K562 (cell line): ENCODE measurements around the gene POLR2A. TPM values are rescaled to one million over a fixed set of nuclear protein-coding genes. Genes with fewer than 3 reads are reported as not detected.
A peak's percentile ranks its signal among the peaks of the same experiment; 100 is the strongest.
"Not testable (repeated sequence)": the region's sequence is repeated elsewhere in the genome, so short reads cannot be mapped to it uniquely, and the experiment has no call there.

Source experiments
- ATAC-seq: fragments of 200-7000 bp; cut with Tn5 transposase; 3 replicates; pipeline ENCODE4 v1.9.1; 2020; ENCODE audit warnings: moderate library complexity
- BruUV-seq: library from RNA; stranded (reverse); fragments of 400-500 nt; replicated peaks from 2 replicates; lab custom pipeline; 2021; lab: Mats Ljungman, UMichigan
- CTCF ChIA-PET: fragments of 300-600 bp; formaldehyde crosslinking; extraction: SDS; loops from one replicate; lab custom pipeline; 2021; ENCODE audit warnings: low intra/inter-chr PET ratio; lab: Yijun Ruan, JAX
- POLR2A ChIA-PET: fragments of 300-600, 350-650 bp; sonication (Branson Sonifier 250); formaldehyde crosslinking; extraction: SDS; loops from one replicate; lab custom pipeline; 2021; ENCODE audit warnings: antibody characterized with exemption, inconsistent platforms; lab: Yijun Ruan, JAX
- DNase-seq, 4 experiments: peaks; one replicate each; pipeline versions ENCODE4 v3.0.0 to v3.0.0-alpha.2; 2011 to 2018; ENCODE audit warnings: low spot score in 3 of 4, mixed read lengths in 3 of 4; ENCODE audit errors: extremely low read depth in 1 of 4
- FAIRE-seq: peaks from 2 replicates; lab custom pipeline; 2011; peaks lifted over from hg19 to GRCh38; lab: Jason Lieb, UNC
- H2AFZ ChIP-seq: 2 replicates; pipeline ENCODE4 v1.6.0; 2011; ENCODE audit warnings: low read depth, low read length, control low read depth, inconsistent platforms
- H3K27ac ChIP-seq: fragments of 200-600 bp; 3 replicates; pipeline ENCODE4 v1.8.0; 2011; ENCODE audit warnings: low read depth, mild to moderate bottlenecking, control low read depth, inconsistent platforms, low read length, moderate library complexity, mixed read lengths; ENCODE audit errors: extremely low read depth
- H3K27me3 ChIP-seq, 2 experiments: fragments of 300-600 bp in 1 of 2; 2 replicates in 1 of 2; 3 replicates in 1 of 2; pipeline versions ENCODE4 v1.6.0 to v1.8.0; 2011; ENCODE audit warnings: inconsistent platforms in 2 of 2, low read length in 2 of 2, mild to moderate bottlenecking in 1 of 2, mixed read lengths in 1 of 2, moderate library complexity in 1 of 2; ENCODE audit not compliant: control insufficient read depth in 2 of 2, insufficient read depth in 2 of 2
- H3K36me3 ChIP-seq: fragments of 300-600 bp; 3 replicates; pipeline ENCODE4 v1.8.0; 2011; ENCODE audit warnings: mild to moderate bottlenecking, low read length, inconsistent platforms; ENCODE audit not compliant: control insufficient read depth, insufficient read depth
- H3K4me1 ChIP-seq, 2 experiments: fragments of 200-600 bp in 1 of 2; replicated peaks in 1 of 2; 2 replicates in 1 of 2; 3 replicates in 1 of 2; pipeline versions ENCODE4 v1.5.1 to v1.8.0; 2011; ENCODE audit warnings: inconsistent platforms in 2 of 2, low read length in 2 of 2, mild to moderate bottlenecking in 1 of 2, mixed read lengths in 1 of 2, moderate library complexity in 1 of 2; ENCODE audit not compliant: control insufficient read depth in 2 of 2, insufficient read depth in 2 of 2
- H3K4me2 ChIP-seq: 2 replicates; pipeline ENCODE4 v1.6.1; 2011; ENCODE audit warnings: low read length, control low read depth, inconsistent platforms, mixed read lengths; ENCODE audit not compliant: insufficient read depth
- H3K4me3 ChIP-seq: fragments of 200-600 bp; sonication (generic), shearing (Covaris generic); 2 replicates; pipeline ENCODE4 v1.5.1; 2016; ENCODE audit warnings: control low read depth, inconsistent platforms
- H3K79me2 ChIP-seq: fragments of 200-600 bp; 3 replicates; pipeline ENCODE4 v1.8.0; 2011; ENCODE audit warnings: low read length, inconsistent platforms; ENCODE audit not compliant: control insufficient read depth, insufficient read depth
- H3K9ac ChIP-seq, 2 experiments: 2 replicates each; pipeline versions ENCODE4 v1.6.0 to v1.6.1; 2011; ENCODE audit warnings: low read depth in 2 of 2, low read length in 2 of 2, control low read depth in 1 of 2, inconsistent platforms in 1 of 2, mild to moderate bottlenecking in 1 of 2, mixed read lengths in 1 of 2; ENCODE audit not compliant: insufficient read depth in 1 of 2
- H3K9me1 ChIP-seq: one replicate; pipeline ENCODE4 v1.6.0; 2011; ENCODE audit warnings: inconsistent platforms, mild to moderate bottlenecking, low read length, moderate library complexity; ENCODE audit not compliant: control insufficient read depth, insufficient read depth
- H3K9me3 ChIP-seq: replicated peaks from 2 replicates; pipeline ENCODE4 v1.5.1; 2011; ENCODE audit warnings: low read depth, low read length, inconsistent platforms; ENCODE audit not compliant: control insufficient read depth, insufficient read depth
- H4K20me1 ChIP-seq: replicated peaks from 2 replicates; pipeline ENCODE4 v1.6.1; 2011; ENCODE audit warnings: low read length, inconsistent platforms, mixed read lengths; ENCODE audit not compliant: control insufficient read depth, insufficient read depth
- ATF3 ChIP-seq, 2 experiments: fragments of 450-650 bp in 1 of 2; sonication (generic) in 1 of 2; formaldehyde crosslinking in 1 of 2; IDR thresholded peaks in 1 of 2; conservative IDR thresholded peaks in 1 of 2; 2 replicates each; pipeline versions ENCODE4 v1.6.1 to v1.8.1; 2016 to 2023; ENCODE audit warnings: mild to moderate bottlenecking in 2 of 2, moderate library complexity in 2 of 2, inconsistent platforms in 1 of 2, missing genetic modification reagents in 1 of 2
- KAT2B ChIP-seq: IDR thresholded peaks from one replicate; pipeline ENCODE4 v1.6.1; 2012; ENCODE audit warnings: low read depth, mild to moderate bottlenecking, control low read depth, inconsistent platforms, low read length, moderate library complexity
- WGBS: fragments of 100-300 bp; shearing (Covaris generic); methylation state at CpG from one replicate; pipeline ENCODE4 v1.1.6; 2016; ENCODE audit warnings: low coverage, mixed read lengths; ENCODE audit not compliant: insufficient coverage; ENCODE audit errors: missing lambda C conversion rate; 5-methylcytosine and 5-hydroxymethylcytosine counted together
- in situ Hi-C: fragments of 300-500 bp; cut with MboI; formaldehyde crosslinking; loops from 4 replicates; pipeline ENCODE4 v1.15.0; 2018; ENCODE audit warnings: inconsistent platforms, mixed read lengths
- intact Hi-C: fragments of 100-400 bp; cut with micrococcal nuclease; formaldehyde crosslinking; loops from 2 replicates; pipeline ENCODE4 v1.14.2; 2022
- polyA plus RNA-seq, 8 experiments: library from polyadenylated mRNA; depleted of rRNA in 4 of 8; stranded (reverse) in 5 of 8; unstranded in 3 of 8; fragments of >200 nt; fragmentation: Nextera tagmentation in 2 of 8; fragmentation: Illumina TruSeq in 1 of 8; extraction: Ambion mirVana in 2 of 8; extraction: Trizol in 1 of 8; gene quantifications; 2 replicates each; pipeline versions ENCODE4 v1.2.1 to v1.2.3, GENCODE V29; 2011 to 2014; ENCODE audit warnings: inconsistent platforms in 1 of 8, missing spikeins in 1 of 8
- total RNA-seq, 7 experiments: library from RNA; depleted of rRNA in 6 of 7; stranded (reverse); fragments of >200 nt in 6 of 7; fragmentation: Illumina TruSeq in 2 of 7; extraction: Trizol in 2 of 7; gene quantifications; 2 replicates each; pipeline versions ENCODE4 v1.2.1 to v1.2.3, GENCODE V29; 2011 to 2021; ENCODE audit warnings: low replicate concordance in 1 of 7

Gene POLR2A
- total and polyA plus RNA-seq, 9 of the 15 experiments (the other 6 are each of a cell fraction or from before 2014, with no cell fraction given): 1.3 to 109 (median 12.4) TPM

- no peak for TF ChIP-seq KAT2B
Observed at GRCh38 chr17:7468804-7469389, 15.3 kb upstream of the POLR2A start (continued).

- H4K20me1 ChIP-seq; H3K4me2 ChIP-seq; ATAC-seq; in situ Hi-C loops; BruUV-seq; intact Hi-C loops; H3K4me3 ChIP-seq; FAIRE-seq; H3K9me3 ChIP-seq; CTCF ChIA-PET; H3K9ac ChIP-seq; H3K27ac ChIP-seq; H3K9me1 ChIP-seq; H3K27me3 ChIP-seq; DNase-seq; H2AFZ ChIP-seq; TF ChIP-seq ATF3 (CRISPR knock-in tag; conservative IDR thresholded peaks at IDR 0.05): not testable (repeated sequence)
- WGBS: 93% methylated on average over 9 of the region's 12 CpGs
- Histone ChIP-seq H3K4me1 (peaks cover 8 to 20% of the 10 kb centered on the region in 2 experiments), H3K79me2 (peaks cover 43% of the 10 kb centered on the region), H3K36me3 (peaks cover 13% of the 10 kb centered on the region; the same call in 1 of the 3 replicates)
- TF ChIP-seq ATF3 (IDR thresholded peaks at IDR 0.05): 0 out of 2 replicates have a peak, but pooled peaks have one; percentile 8
- POLR2A ChIA-PET: interaction anchor here (0.6 to 3.2 kb wide), 4 partner anchors 10 to 67 kb away, joined by 3 to 10 read pairs (median 4); partner anchors contain the start of genes POLR2A and ZBTB4
Observed at GRCh38 chr17:7469843-7470242, 14.3 kb upstream of the POLR2A start.

GRCh38 chr17:7470457-7470973, 13.7 kb upstream of the POLR2A start:
- CTCF ChIA-PET: not testable (repeated sequence)
- POLR2A ChIA-PET: interaction anchor here (0.8 to 3.2 kb wide), 4 partner anchors 9 to 31 kb away, joined by 4 to 10 read pairs (median 6); partner anchors contain the start of genes POLR2A and ZBTB4

More at GRCh38 chr17:7470457-7470973, 13.7 kb upstream of the POLR2A start:
- DNase-seq, H3K4me3 ChIP-seq, H3K9ac ChIP-seq, ATAC-seq, in situ Hi-C loops, H4K20me1 ChIP-seq, H3K27ac ChIP-seq, BruUV-seq, H3K27me3 ChIP-seq, FAIRE-seq, H3K4me2 ChIP-seq, H2AFZ ChIP-seq, H3K9me3 ChIP-seq, H3K9me1 ChIP-seq, intact Hi-C loops: not testable (repeated sequence)
- H3K36me3 ChIP-seq: peaks cover 10% of the 10 kb centered on the region; the same call in 1 of the 3 replicates
- peaks cover 49% of the 10 kb centered on the region for H3K79me2 ChIP-seq
- WGBS: 87% methylated on average over 7 of the region's 8 CpGs
- peaks cover 13 to 21% of the 10 kb centered on the region in 2 experiments for H3K4me1 ChIP-seq
